ENCODE data around the gene KCNJ5. TPM values are rescaled to one million over a fixed set of nuclear protein-coding genes. Genes with fewer than 3 reads are reported as not detected.

KCNJ5 gene
- 0.52 TPM for total RNA-seq

DNA sequence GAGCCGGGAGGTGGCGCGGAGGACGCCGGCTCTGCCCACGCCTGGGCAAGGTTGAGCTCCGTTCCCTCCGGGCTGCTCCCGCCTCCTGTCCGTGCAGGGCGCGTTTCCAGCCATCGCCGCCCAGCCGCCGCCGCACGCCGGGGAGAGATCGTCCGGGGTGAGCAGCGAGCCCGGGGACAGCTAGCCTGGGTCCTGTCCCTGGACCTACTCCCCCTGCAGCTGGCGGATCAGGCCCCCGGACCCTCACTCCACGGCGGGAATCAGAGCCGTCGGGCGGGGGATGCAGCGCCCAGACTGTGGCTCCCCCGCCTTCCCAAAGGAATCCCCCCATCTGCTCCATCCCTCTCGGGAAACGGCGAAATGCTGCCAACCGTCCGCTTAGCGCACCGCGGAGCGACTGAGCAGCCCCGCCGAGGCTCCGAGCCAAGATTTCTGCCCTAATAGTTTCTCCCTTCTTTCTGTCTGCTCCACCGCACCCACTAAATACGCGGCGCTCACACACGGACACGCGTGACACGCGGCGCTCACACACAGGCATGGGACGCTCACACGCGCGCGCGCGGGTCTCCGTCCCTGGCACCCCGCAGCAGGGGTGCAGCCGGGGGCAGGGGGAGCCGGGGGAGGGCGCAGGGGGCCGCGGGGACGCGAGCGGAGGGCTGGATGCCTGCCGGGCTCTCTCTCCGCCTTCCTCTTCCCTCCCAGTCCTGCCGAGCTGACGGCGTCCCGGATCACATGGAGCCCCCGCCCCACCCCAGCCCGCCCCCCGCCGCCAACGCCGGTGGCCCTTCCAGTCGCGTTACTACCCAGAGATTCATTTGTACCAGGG lies at the start of gene KCNJ5:
Gene KCNJ5, plus strand, starts transcription at position 814 of the 826 bp plus-strand sequence. CDS start 19,918 bp downstream, outside the sequence.
- Histone ChIP-seq H3K9me3 (ENCODE audit: control insufficient read depth in 3 of 3, low read length in 3 of 3) (no peaks in the 10 kb centered on the region), H3K36me3 (ENCODE audit: control insufficient read depth in 3 of 3, insufficient read depth in 3 of 3, low read length in 3 of 3) (no peaks in the 10 kb centered on the region), H3K27ac (ENCODE audit: low read depth, low read length) (peak within 1 kb of the TSS; percentile 7), H3K27me3 (ENCODE audit: control insufficient read depth in 3 of 3, insufficient read depth in 3 of 3, low read length in 3 of 3) (peaks cover 17 to 30% (median 30%) of the 10 kb centered on the region in 3 donors), H3K4me3 (ENCODE audit: low read length in 3 of 3) (peak within 1 kb of the TSS; percentile 55 to 67 (median 59)), H3K9ac (ENCODE audit: low read depth in 1 of 3, low read length in 3 of 3) (peak within 1 kb of the TSS in 2 of 3 donors; percentile 6 to 33), H3K4me1 (ENCODE audit: control insufficient read depth in 3 of 3, insufficient read depth in 3 of 3, low read length in 3 of 3) (peaks cover 0 to 10% (median 0%) of the 10 kb centered on the region in 3 donors)

DNA sequence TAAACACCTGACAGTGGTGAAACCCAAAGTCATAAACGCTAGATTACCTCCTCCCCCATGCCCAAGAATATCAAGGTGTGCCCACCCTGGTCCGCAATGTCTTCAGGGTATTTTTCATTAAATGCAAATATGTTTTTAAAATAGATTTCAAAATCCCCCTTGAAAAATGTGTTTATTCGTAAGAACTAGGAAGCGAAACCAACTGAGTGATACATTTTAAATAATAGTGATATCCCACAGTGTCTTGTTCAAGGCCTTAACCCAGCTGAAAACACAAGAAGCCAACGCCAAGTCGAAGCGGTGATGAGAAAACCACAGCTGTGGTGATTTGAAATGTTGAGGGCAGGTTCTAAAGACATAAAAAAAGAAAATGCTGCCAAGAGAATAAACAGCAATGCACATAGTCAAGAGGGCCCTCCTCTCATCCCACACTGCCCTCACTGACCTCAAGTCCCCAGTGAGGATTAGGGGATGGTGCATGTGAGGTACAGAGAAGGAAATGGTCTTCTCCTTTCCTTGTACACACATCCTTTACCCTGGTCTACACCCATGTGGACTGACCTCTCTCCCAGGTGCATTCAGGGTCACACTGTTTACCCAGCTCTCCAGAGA lies 49.6 kb upstream of the KCNJ5 start:
- H3K4me3 ChIP-seq (ENCODE audit: low read length in 3 of 3): no peak overlapping the region
- H3K27ac ChIP-seq (ENCODE audit: low read depth, low read length): no peak overlapping the region
- peaks cover 0 to 3% (median 0%) of the 10 kb centered on the region in 3 donors for H3K27me3 ChIP-seq (ENCODE audit: control insufficient read depth in 3 of 3, insufficient read depth in 3 of 3, low read length in 3 of 3)
- no peaks in the 10 kb centered on the region for H3K9me3 ChIP-seq (ENCODE audit: control insufficient read depth in 3 of 3, low read length in 3 of 3)
- no peaks in the 10 kb centered on the region for H3K36me3 ChIP-seq (ENCODE audit: control insufficient read depth in 3 of 3, insufficient read depth in 3 of 3, low read length in 3 of 3)
- no peak overlapping the region for H3K9ac ChIP-seq (ENCODE audit: low read depth in 1 of 3, low read length in 3 of 3)
- H3K4me1 ChIP-seq (ENCODE audit: control insufficient read depth in 3 of 3, insufficient read depth in 3 of 3, low read length in 3 of 3): no peaks in the 10 kb centered on the region

DNA sequence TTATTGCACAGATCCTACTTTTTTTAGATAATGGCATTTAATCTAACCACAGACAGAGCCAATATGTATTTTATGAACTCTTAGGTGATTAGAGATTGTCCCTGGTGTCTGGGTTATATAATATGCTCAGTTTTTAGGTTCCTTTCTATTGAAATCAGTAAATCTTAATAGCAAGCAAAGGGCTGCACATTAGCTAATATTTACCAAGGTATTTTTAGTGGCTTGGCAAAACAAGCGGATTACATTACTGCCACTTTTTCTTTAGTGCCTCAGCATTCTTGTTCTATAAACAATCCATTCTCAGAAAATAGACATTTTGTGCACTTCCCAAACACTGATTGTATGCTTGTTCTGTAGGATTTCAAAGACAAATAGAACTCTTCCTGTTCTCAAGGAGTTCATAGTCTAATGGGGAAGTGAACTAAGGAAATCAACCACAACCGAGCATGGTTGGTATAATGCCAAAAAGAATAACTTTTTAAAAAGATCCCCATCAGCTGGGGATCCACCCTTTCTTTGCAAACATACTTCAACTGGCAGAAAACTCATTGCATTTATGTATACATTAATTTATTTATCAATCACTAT lies 47.9 kb upstream of the KCNJ5 start:
- Histone ChIP-seq H3K27ac (ENCODE audit: low read depth, low read length) (no peak overlapping the region), H3K27me3 (ENCODE audit: control insufficient read depth in 3 of 3, insufficient read depth in 3 of 3, low read length in 3 of 3) (no peaks in the 10 kb centered on the region)

DNA sequence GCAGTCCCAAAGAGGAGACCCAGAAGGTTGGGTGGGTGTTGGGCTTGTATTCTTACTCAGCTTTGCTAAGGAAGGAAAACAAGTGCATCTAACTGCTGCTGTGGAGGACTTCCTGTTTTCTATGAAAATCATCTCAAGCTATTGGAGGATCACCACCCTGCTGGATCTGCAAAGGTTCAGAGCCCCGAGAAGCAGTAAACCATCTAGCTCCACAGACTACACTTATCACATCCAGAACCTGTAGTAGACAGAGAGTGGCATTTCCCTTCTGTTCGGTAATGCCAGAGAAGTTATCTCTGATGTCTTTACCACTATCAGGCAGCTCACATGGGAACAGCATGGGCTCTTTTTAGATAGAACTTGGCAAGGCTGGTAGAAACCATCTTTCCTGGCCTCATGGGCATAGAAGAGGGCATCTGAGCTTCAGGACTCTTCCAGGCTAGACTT lies 45.8 kb upstream of the KCNJ5 start:
- Histone ChIP-seq H3K27ac (ENCODE audit: low read depth, low read length) (no peak overlapping the region), H3K9ac (ENCODE audit: low read depth in 1 of 3, low read length in 3 of 3) (no peak overlapping the region), H3K4me1 (ENCODE audit: control insufficient read depth in 3 of 3, insufficient read depth in 3 of 3, low read length in 3 of 3) (no peaks in the 10 kb centered on the region), H3K9me3 (ENCODE audit: control insufficient read depth in 3 of 3, low read length in 3 of 3) (no peaks in the 10 kb centered on the region), H3K27me3 (ENCODE audit: control insufficient read depth in 3 of 3, insufficient read depth in 3 of 3, low read length in 3 of 3) (no peaks in the 10 kb centered on the region), H3K36me3 (ENCODE audit: control insufficient read depth in 3 of 3, insufficient read depth in 3 of 3, low read length in 3 of 3) (no peaks in the 10 kb centered on the region), H3K4me3 (ENCODE audit: low read length in 3 of 3) (no peak overlapping the region)

More for the DNA sequence above, 47.9 kb upstream of the KCNJ5 start:
- H3K4me1 ChIP-seq (ENCODE audit: control insufficient read depth in 3 of 3, insufficient read depth in 3 of 3, low read length in 3 of 3): no peaks in the 10 kb centered on the region
- H3K36me3 ChIP-seq (ENCODE audit: control insufficient read depth in 3 of 3, insufficient read depth in 3 of 3, low read length in 3 of 3): no peaks in the 10 kb centered on the region
- no peak overlapping the region for H3K4me3 ChIP-seq (ENCODE audit: low read length in 3 of 3)
- H3K9ac ChIP-seq (ENCODE audit: low read depth in 1 of 3, low read length in 3 of 3): no peak overlapping the region
- H3K9me3 ChIP-seq (ENCODE audit: control insufficient read depth in 3 of 3, low read length in 3 of 3): no peaks in the 10 kb centered on the region

DNA sequence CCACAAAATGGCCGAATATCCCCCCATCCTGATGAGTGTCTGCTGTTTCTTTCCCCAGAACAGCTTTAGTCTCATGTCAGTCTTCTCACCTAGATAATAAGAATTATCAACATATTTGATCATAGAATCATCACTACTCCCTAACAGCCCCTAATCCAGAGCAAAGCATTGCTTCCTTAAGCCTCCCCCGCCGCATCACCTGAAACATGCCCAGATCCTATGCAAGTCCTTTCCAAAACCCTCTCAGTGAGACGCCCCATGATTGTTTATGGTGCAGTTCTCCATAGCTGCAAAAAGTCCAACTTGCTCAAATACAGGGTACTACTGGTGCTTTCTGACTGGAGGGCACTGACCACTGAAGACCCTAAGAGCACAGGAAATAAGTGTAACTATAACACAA lies 44.2 kb upstream of the KCNJ5 start:
- no peaks in the 10 kb centered on the region for H3K4me1 ChIP-seq (ENCODE audit: control insufficient read depth in 3 of 3, insufficient read depth in 3 of 3, low read length in 3 of 3)
- no peaks in the 10 kb centered on the region for H3K27me3 ChIP-seq (ENCODE audit: control insufficient read depth in 3 of 3, insufficient read depth in 3 of 3, low read length in 3 of 3)
- no peak overlapping the region for H3K9ac ChIP-seq (ENCODE audit: low read depth in 1 of 3, low read length in 3 of 3)
- H3K9me3 ChIP-seq (ENCODE audit: control insufficient read depth in 3 of 3, low read length in 3 of 3): no peaks in the 10 kb centered on the region
- no peaks in the 10 kb centered on the region for H3K36me3 ChIP-seq (ENCODE audit: control insufficient read depth in 3 of 3, insufficient read depth in 3 of 3, low read length in 3 of 3)
- no peak overlapping the region for H3K27ac ChIP-seq (ENCODE audit: low read depth, low read length)
- H3K4me3 ChIP-seq (ENCODE audit: low read length in 3 of 3): no peak overlapping the region

DNA sequence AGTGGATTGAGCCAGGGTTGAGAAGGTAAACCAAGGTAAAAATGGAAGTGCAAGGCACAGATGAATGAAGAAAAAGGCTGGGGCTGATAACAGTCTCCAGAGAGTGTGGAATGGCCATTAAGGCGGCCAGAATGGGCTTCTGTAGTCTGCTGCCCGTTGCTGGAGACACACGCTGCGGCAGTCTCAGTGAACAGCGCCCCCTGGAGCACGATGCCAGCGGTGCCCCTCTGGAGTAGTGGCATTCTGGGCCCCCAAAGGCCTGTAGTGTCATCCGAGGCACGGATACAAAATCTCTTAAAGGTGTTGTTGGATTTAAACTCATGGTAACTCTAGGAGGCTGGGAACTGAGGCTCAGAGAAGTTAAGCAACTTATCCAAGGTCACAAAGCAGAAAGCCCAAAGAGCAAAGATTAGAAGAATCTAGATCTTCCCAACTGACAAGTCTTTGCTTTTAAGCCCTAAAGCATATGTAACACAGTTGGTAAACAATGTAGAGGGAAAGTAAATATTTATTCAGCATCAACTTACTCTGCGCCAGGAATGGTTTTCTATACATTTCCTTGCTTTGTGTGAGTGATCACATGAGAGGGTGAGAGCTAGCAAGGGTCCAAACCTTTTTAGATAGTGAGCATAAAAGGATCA lies 42.2 kb upstream of the KCNJ5 start:
- no peak overlapping the region for H3K27ac ChIP-seq (ENCODE audit: low read depth, low read length)
- H3K4me3 ChIP-seq (ENCODE audit: low read length in 3 of 3): no peak overlapping the region
- no peaks in the 10 kb centered on the region for H3K36me3 ChIP-seq (ENCODE audit: control insufficient read depth in 3 of 3, insufficient read depth in 3 of 3, low read length in 3 of 3)
- H3K4me1 ChIP-seq (ENCODE audit: control insufficient read depth in 3 of 3, insufficient read depth in 3 of 3, low read length in 3 of 3): no peaks in the 10 kb centered on the region
- H3K9me3 ChIP-seq (ENCODE audit: control insufficient read depth in 3 of 3, low read length in 3 of 3): no peaks in the 10 kb centered on the region
- H3K27me3 ChIP-seq (ENCODE audit: control insufficient read depth in 3 of 3, insufficient read depth in 3 of 3, low read length in 3 of 3): no peaks in the 10 kb centered on the region
- no peak overlapping the region for H3K9ac ChIP-seq (ENCODE audit: low read depth in 1 of 3, low read length in 3 of 3)

DNA sequence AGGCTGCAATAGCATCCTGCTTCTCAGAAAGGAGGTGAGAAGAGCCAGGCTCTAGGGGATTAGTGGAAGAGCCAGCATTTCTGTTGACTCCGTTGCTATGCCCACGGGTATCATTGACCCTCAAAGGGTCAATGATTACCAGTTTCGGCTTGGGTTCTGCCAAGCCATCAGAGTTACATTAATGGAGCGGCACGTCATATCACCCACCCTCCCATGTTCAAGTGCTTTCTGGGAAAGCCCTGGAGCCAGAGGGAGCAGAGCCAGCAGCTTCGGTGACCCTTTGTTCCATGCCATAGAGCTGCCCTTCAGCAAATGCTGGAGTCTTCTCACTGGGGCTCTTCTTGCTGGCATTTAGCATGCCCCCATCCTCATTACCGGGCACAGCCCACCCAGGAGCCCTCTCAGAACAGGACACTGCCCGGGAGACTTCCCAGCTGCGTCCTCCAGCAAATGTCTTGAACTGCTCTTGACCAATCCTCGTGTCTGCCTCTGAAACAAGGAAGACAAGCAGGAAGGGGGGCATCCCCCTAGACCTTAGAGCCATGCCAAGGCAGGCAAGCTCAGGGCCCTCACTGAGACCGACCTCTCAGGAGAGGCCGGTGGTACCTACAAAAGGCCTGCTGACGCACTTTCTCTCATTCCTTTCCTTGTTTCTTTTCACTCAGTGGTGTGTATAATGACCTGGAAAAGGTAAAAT lies 38.7 kb upstream of the KCNJ5 start:
- no peaks in the 10 kb centered on the region for H3K4me1 ChIP-seq (ENCODE audit: control insufficient read depth in 3 of 3, insufficient read depth in 3 of 3, low read length in 3 of 3)
- no peak overlapping the region for H3K9ac ChIP-seq (ENCODE audit: low read depth in 1 of 3, low read length in 3 of 3)
- no peaks in the 10 kb centered on the region for H3K36me3 ChIP-seq (ENCODE audit: control insufficient read depth in 3 of 3, insufficient read depth in 3 of 3, low read length in 3 of 3)
- no peak overlapping the region for H3K27ac ChIP-seq (ENCODE audit: low read depth, low read length)
- no peak overlapping the region for H3K4me3 ChIP-seq (ENCODE audit: low read length in 3 of 3)
- peaks cover 0 to 3% (median 0%) of the 10 kb centered on the region in 3 donors for H3K27me3 ChIP-seq (ENCODE audit: control insufficient read depth in 3 of 3, insufficient read depth in 3 of 3, low read length in 3 of 3)
- no peaks in the 10 kb centered on the region for H3K9me3 ChIP-seq (ENCODE audit: control insufficient read depth in 3 of 3, low read length in 3 of 3)

DNA sequence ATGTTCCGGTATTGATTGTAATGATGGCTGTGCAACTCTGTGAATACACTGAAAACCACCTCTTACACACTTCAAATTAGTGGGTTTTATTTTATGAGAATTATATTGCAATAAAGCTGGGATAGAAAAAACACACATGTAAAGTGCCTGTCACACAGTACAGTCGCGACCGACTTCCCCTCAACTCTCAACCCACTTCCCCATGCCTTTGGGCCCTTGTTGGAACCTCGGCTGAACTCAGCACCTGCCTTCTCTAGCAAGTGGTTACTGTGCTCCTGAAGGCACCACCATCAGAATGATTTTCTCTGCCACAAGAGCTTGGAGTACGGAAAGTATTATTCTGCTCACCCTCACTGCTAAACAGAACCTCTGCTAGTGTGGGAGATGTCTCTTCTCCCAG lies 37.6 kb upstream of the KCNJ5 start:
- Histone ChIP-seq H3K9ac (ENCODE audit: low read depth in 1 of 3, low read length in 3 of 3) (no peak overlapping the region), H3K4me1 (ENCODE audit: control insufficient read depth in 3 of 3, insufficient read depth in 3 of 3, low read length in 3 of 3) (no peaks in the 10 kb centered on the region), H3K27me3 (ENCODE audit: control insufficient read depth in 3 of 3, insufficient read depth in 3 of 3, low read length in 3 of 3) (peaks cover 0 to 6% (median 0%) of the 10 kb centered on the region in 3 donors), H3K36me3 (ENCODE audit: control insufficient read depth in 3 of 3, insufficient read depth in 3 of 3, low read length in 3 of 3) (no peaks in the 10 kb centered on the region), H3K9me3 (ENCODE audit: control insufficient read depth in 3 of 3, low read length in 3 of 3) (no peaks in the 10 kb centered on the region), H3K4me3 (ENCODE audit: low read length in 3 of 3) (no peak overlapping the region), H3K27ac (ENCODE audit: low read depth, low read length) (no peak overlapping the region)

DNA sequence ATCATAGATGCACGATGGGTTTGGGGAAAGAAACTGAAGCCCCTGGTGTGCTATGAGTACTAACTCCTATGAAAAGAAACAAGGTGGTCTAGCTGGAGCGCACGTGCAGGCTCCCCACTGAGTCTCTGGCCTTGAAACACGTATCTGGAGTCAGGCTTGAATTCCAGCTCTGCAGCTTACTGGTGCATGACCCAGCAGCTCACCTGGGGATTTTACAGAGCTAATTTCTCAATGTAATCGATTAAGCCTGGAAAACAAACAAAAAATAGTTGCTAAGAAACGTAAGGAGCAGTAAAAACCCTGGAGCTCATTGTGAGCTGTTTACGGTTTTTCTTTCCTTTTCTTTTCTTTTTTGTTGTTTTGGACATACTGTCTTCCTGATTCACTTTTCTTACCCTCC lies 36.3 kb upstream of the KCNJ5 start:
- Histone ChIP-seq H3K9ac (ENCODE audit: low read depth in 1 of 3, low read length in 3 of 3) (no peak overlapping the region), H3K4me3 (ENCODE audit: low read length in 3 of 3) (no peak overlapping the region), H3K27ac (ENCODE audit: low read depth, low read length) (no peak overlapping the region), H3K9me3 (ENCODE audit: control insufficient read depth in 3 of 3, low read length in 3 of 3) (no peaks in the 10 kb centered on the region), H3K27me3 (ENCODE audit: control insufficient read depth in 3 of 3, insufficient read depth in 3 of 3, low read length in 3 of 3) (peaks cover 0 to 10% (median 5%) of the 10 kb centered on the region in 3 donors), H3K36me3 (ENCODE audit: control insufficient read depth in 3 of 3, insufficient read depth in 3 of 3, low read length in 3 of 3) (no peaks in the 10 kb centered on the region), H3K4me1 (ENCODE audit: control insufficient read depth in 3 of 3, insufficient read depth in 3 of 3, low read length in 3 of 3) (no peaks in the 10 kb centered on the region)
